ENCODE results near the gene NT5C3A. TPM values are rescaled to one million over a fixed set of nuclear protein-coding genes. Genes with fewer than 3 reads are reported as not detected.
"Not testable (repeated sequence)": the region's sequence is repeated elsewhere in the genome, so short reads cannot be mapped to it uniquely, and the experiment has no call there.

NT5C3A gene
- total and polyA plus RNA-seq, 9 donors, result 18.5 to 32.4 (median 24.0) TPM

- H3K27ac ChIP-seq (ENCODE audit: low read length), result no peak overlapping the region
- 90% methylated on average over 1 of the region's 4 CpGs for WGBS (ENCODE audit: insufficient coverage)
- H3K9me3 ChIP-seq (replicated peaks; ENCODE audit: control insufficient read depth, low read depth, low read length), result no peaks in the 10 kb centered on the region
- H3K4me1 ChIP-seq (ENCODE audit: control insufficient read depth, insufficient read depth, low read length), result no peaks in the 10 kb centered on the region
- H3K4me3 ChIP-seq (ENCODE audit: low read length), result no peak overlapping the region
- DNase-seq, result no peak
- H3K27me3 ChIP-seq (ENCODE audit: control insufficient read depth, insufficient read depth, low read length), result no peaks in the 10 kb centered on the region
- H3K36me3 ChIP-seq (ENCODE audit: control insufficient read depth, insufficient read depth, low read length), result peaks cover 54% of the 10 kb centered on the region
These were observed 36.8 kb upstream of the NT5C3A start for GRCh38 chr7:33099154-33099940.

DNA sequence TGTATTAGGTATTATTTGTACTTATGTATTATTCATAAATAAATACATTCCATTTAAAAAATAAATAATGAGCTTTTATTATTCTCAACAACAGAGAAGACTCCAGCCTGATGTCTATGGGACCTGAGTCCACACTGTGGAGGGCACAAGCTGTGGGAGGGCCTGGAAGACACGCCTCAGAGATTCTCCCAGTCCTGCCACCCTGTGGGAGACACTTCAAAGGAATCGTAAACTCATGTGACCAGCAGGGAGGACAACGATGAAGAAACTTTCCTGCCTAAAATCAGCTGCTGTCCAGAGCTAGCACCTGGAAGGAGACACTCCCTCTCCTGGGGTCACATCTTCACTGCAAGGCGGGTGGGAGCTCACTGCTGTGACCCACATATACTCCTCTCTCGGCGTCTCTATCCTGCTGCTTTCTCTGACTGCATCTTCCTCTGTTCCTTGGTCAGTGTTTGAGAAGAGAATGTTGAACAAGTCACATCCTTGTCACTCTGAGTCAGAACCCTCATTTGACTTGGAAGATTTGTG lies 32.2 kb upstream of the NT5C3A start:
- H3K36me3 ChIP-seq (ENCODE audit: control insufficient read depth, insufficient read depth, low read length), result peaks cover 31% of the 10 kb centered on the region
- not testable (repeated sequence) for H3K9me3 ChIP-seq (replicated peaks; ENCODE audit: control insufficient read depth, low read depth, low read length); H3K27me3 ChIP-seq (ENCODE audit: control insufficient read depth, insufficient read depth, low read length); H3K27ac ChIP-seq (ENCODE audit: low read length); H3K4me3 ChIP-seq (ENCODE audit: low read length); DNase-seq; H3K4me1 ChIP-seq (ENCODE audit: control insufficient read depth, insufficient read depth, low read length)
- 100% methylated on average over 1 of the region's 6 CpGs for WGBS (ENCODE audit: insufficient coverage)

- DNase-seq, result no peak
- Histone ChIP-seq H3K4me1 (ENCODE audit: control insufficient read depth, insufficient read depth, low read length) (no peaks in the 10 kb centered on the region), H3K4me3 (ENCODE audit: low read length) (no peak overlapping the region), H3K27ac (ENCODE audit: low read length) (no peak overlapping the region), H3K9me3 (replicated peaks; ENCODE audit: control insufficient read depth, low read depth, low read length) (no peaks in the 10 kb centered on the region), H3K27me3 (ENCODE audit: control insufficient read depth, insufficient read depth, low read length) (no peaks in the 10 kb centered on the region), H3K36me3 (ENCODE audit: control insufficient read depth, insufficient read depth, low read length) (peaks cover 22% of the 10 kb centered on the region)
- WGBS (ENCODE audit: insufficient coverage), result 97% methylated on average over 4 of the region's 4 CpGs
These were observed 30.7 kb upstream of the NT5C3A start for GRCh38 chr7:33093266-33093665.

DNA sequence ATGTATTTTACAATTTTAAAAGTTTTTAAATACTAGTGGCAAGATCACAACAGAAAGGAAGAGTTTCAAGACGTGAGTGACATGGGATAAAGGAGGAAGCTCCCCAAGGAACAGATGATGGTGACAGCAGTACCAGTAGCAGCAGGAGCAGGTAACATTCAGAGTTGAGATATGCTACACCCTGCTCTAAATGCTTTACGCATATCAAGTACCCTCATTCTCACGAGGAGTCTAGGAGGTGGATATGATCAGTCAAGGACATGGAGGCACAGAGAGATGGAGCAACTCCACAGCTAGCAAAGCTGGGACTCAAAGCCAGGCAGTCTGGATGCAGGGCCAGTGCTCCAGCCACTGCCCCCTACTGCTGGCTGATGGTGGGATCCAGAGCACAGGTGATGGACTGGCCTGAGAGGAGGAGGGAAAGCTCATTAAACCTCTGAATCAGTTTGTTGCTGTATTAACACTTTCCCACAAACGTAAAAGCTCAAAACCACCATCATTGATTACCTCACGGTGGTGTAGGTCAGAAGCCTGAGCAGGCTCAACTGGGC lies 29.1 kb upstream of the NT5C3A start:
- WGBS (ENCODE audit: insufficient coverage), result 100% methylated on average over 2 of the region's 5 CpGs
- H3K9me3 ChIP-seq (replicated peaks; ENCODE audit: control insufficient read depth, low read depth, low read length), result no peaks in the 10 kb centered on the region
- no peak overlapping the region for H3K4me3 ChIP-seq (ENCODE audit: low read length)
- DNase-seq, result no peak
- H3K27ac ChIP-seq (ENCODE audit: low read length), result no peak overlapping the region
- no peaks in the 10 kb centered on the region for H3K4me1 ChIP-seq (ENCODE audit: control insufficient read depth, insufficient read depth, low read length)
- no peaks in the 10 kb centered on the region for H3K27me3 ChIP-seq (ENCODE audit: control insufficient read depth, insufficient read depth, low read length)
- peaks cover 15% of the 10 kb centered on the region for H3K36me3 ChIP-seq (ENCODE audit: control insufficient read depth, insufficient read depth, low read length)

- Histone ChIP-seq H3K27ac (ENCODE audit: low read length) (no peak overlapping the region), H3K4me3 (ENCODE audit: low read length) (no peak overlapping the region), H3K36me3 (ENCODE audit: control insufficient read depth, insufficient read depth, low read length) (peaks cover 10% of the 10 kb centered on the region), H3K4me1 (ENCODE audit: control insufficient read depth, insufficient read depth, low read length) (no peaks in the 10 kb centered on the region), H3K27me3 (ENCODE audit: control insufficient read depth, insufficient read depth, low read length) (no peaks in the 10 kb centered on the region), H3K9me3 (replicated peaks; ENCODE audit: control insufficient read depth, low read depth, low read length) (peaks cover under 1% of the 10 kb centered on the region)
- no peak for DNase-seq
- WGBS (ENCODE audit: insufficient coverage), result 75% methylated on average over 1 of the region's 4 CpGs
These were observed 28.5 kb upstream of the NT5C3A start for GRCh38 chr7:33091111-33091531.

GRCh38 chr7:33089142-33089541 lies 26.6 kb upstream of the NT5C3A start:
- Histone ChIP-seq H3K27me3 (ENCODE audit: control insufficient read depth, insufficient read depth, low read length) (no peaks in the 10 kb centered on the region), H3K9me3 (replicated peaks; ENCODE audit: control insufficient read depth, low read depth, low read length) (peaks cover 2% of the 10 kb centered on the region), H3K36me3 (ENCODE audit: control insufficient read depth, insufficient read depth, low read length) (peaks cover 2% of the 10 kb centered on the region), H3K4me3 (ENCODE audit: low read length) (no peak overlapping the region), H3K4me1 (ENCODE audit: control insufficient read depth, insufficient read depth, low read length) (no peaks in the 10 kb centered on the region), H3K27ac (ENCODE audit: low read length) (no peak overlapping the region)
- DNase-seq, result no peak
- no CpG with 5 or more reads among the region's 7 CpGs for WGBS (ENCODE audit: insufficient coverage)

GRCh38 chr7:33087858-33088257 lies 25.3 kb upstream of the NT5C3A start:
- WGBS (ENCODE audit: insufficient coverage), result 67% methylated on average over 1 of the region's 2 CpGs
- Histone ChIP-seq H3K9me3 (replicated peaks; ENCODE audit: control insufficient read depth, low read depth, low read length) (peaks cover 2% of the 10 kb centered on the region), H3K27ac (ENCODE audit: low read length) (no peak overlapping the region)

DNA sequence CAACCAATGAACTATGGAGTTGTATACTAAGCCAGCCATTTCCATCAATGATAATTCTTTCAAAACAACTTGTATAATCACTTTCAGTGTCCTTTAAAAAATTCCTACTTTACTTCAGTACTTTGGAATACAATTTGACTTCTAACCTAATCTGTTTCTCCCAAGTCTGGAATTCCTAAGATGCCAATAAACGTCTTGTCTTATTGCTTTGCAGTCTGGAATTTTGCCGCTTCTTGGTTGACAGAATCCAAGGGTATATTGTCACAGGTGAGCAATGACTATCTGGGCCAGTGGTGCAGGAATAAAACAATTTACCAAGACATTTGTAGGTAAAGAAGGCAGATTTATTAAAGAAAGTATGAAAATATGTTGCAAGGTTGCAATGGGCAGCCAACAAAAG lies 24.8 kb upstream of the NT5C3A start:
- H3K36me3 ChIP-seq (ENCODE audit: control insufficient read depth, insufficient read depth, low read length), result no peaks in the 10 kb centered on the region
- no peaks in the 10 kb centered on the region for H3K27me3 ChIP-seq (ENCODE audit: control insufficient read depth, insufficient read depth, low read length)
- 75% methylated on average over 2 of the region's 2 CpGs for WGBS (ENCODE audit: insufficient coverage)
- H3K4me3 ChIP-seq (ENCODE audit: low read length), result no peak overlapping the region
- H3K27ac ChIP-seq (ENCODE audit: low read length), result no peak overlapping the region
- H3K4me1 ChIP-seq (ENCODE audit: control insufficient read depth, insufficient read depth, low read length), result no peaks in the 10 kb centered on the region
- DNase-seq, result no peak
- H3K9me3 ChIP-seq (replicated peaks; ENCODE audit: control insufficient read depth, low read depth, low read length), result peaks cover 2% of the 10 kb centered on the region

More at GRCh38 chr7:33087858-33088257, 25.3 kb upstream of the NT5C3A start:
- no peaks in the 10 kb centered on the region for H3K27me3 ChIP-seq (ENCODE audit: control insufficient read depth, insufficient read depth, low read length)
- DNase-seq, result no peak
- H3K36me3 ChIP-seq (ENCODE audit: control insufficient read depth, insufficient read depth, low read length), result no peaks in the 10 kb centered on the region
- no peak overlapping the region for H3K4me3 ChIP-seq (ENCODE audit: low read length)
- H3K4me1 ChIP-seq (ENCODE audit: control insufficient read depth, insufficient read depth, low read length), result no peaks in the 10 kb centered on the region

GRCh38 chr7:33079763-33080690 lies 17.5 kb upstream of the NT5C3A start:
- Histone ChIP-seq H3K9me3 (replicated peaks; ENCODE audit: control insufficient read depth, low read depth, low read length) (no peaks in the 10 kb centered on the region), H3K27me3 (ENCODE audit: control insufficient read depth, insufficient read depth, low read length) (peaks cover 5% of the 10 kb centered on the region), H3K4me1 (ENCODE audit: control insufficient read depth, insufficient read depth, low read length) (no peaks in the 10 kb centered on the region), H3K36me3 (ENCODE audit: control insufficient read depth, insufficient read depth, low read length) (no peaks in the 10 kb centered on the region), H3K4me3 (ENCODE audit: low read length) (no peak overlapping the region), H3K27ac (ENCODE audit: low read length) (no peak overlapping the region)
- WGBS (ENCODE audit: insufficient coverage), result 67% methylated on average over 1 of the region's 9 CpGs
- DNase-seq, result no peak

- no peak for DNase-seq
- Histone ChIP-seq H3K9me3 (replicated peaks; ENCODE audit: control insufficient read depth, low read depth, low read length) (no peaks in the 10 kb centered on the region), H3K36me3 (ENCODE audit: control insufficient read depth, insufficient read depth, low read length) (no peaks in the 10 kb centered on the region), H3K4me1 (ENCODE audit: control insufficient read depth, insufficient read depth, low read length) (no peaks in the 10 kb centered on the region), H3K27me3 (ENCODE audit: control insufficient read depth, insufficient read depth, low read length) (peaks cover 5% of the 10 kb centered on the region), H3K27ac (ENCODE audit: low read length) (no peak overlapping the region), H3K4me3 (ENCODE audit: low read length) (no peak overlapping the region)
- no CpG with 5 or more reads among the region's 2 CpGs for WGBS (ENCODE audit: insufficient coverage)
These were observed 16.5 kb upstream of the NT5C3A start for GRCh38 chr7:33079096-33079495.
